ENCODE measurements around the gene AMFR.

The AMFR gene

GRCh38 chr16:56341656-56342399 is 83.5 kb downstream of the AMFR start:
- Histone ChIP-seq H3K27me3 (ENCODE audit: control insufficient read depth, insufficient read depth, low read length) (no peaks in the 10 kb centered on the region), H3K4me1 (no peaks in the 10 kb centered on the region), H3K79me2 (no peaks in the 10 kb centered on the region), H3K27ac (no peak overlapping the region), H3K4me3 (ENCODE audit: low read depth, low read length) (no peak overlapping the region), H3K9me3 (ENCODE audit: control insufficient read depth, low read length) (no peaks in the 10 kb centered on the region), H2AFZ (no peak overlapping the region), H3K36me3 (ENCODE audit: control insufficient read depth, insufficient read depth, low read length) (no peaks in the 10 kb centered on the region), H3K9ac (no peak overlapping the region), H3K4me2 (ENCODE audit: low read length) (no peak overlapping the region)
- no peak for TF ChIP-seq CTCF (IDR thresholded peaks at IDR 0.05)

GRCh38 chr16:56340864-56341365 is 84.4 kb downstream of the AMFR start:
- Histone ChIP-seq H3K27ac (no peak overlapping the region), H3K9me3 (ENCODE audit: control insufficient read depth, low read length) (no peaks in the 10 kb centered on the region)
- TF ChIP-seq CTCF (IDR thresholded peaks at IDR 0.05): no peak

GRCh38 chr16:56340416-56340815 is 84.9 kb downstream of the AMFR start:
- Histone ChIP-seq H3K36me3 (ENCODE audit: control insufficient read depth, insufficient read depth, low read length) (no peaks in the 10 kb centered on the region), H2AFZ (no peak overlapping the region), H3K9ac (no peak overlapping the region), H3K4me3 (ENCODE audit: low read depth, low read length) (no peak overlapping the region), H3K9me3 (ENCODE audit: control insufficient read depth, low read length) (no peaks in the 10 kb centered on the region), H3K4me1 (no peaks in the 10 kb centered on the region), H3K27ac (no peak overlapping the region), H3K27me3 (ENCODE audit: control insufficient read depth, insufficient read depth, low read length) (no peaks in the 10 kb centered on the region), H3K79me2 (peaks cover 6% of the 10 kb centered on the region), H3K4me2 (ENCODE audit: low read length) (no peak overlapping the region)
- TF ChIP-seq CTCF (IDR thresholded peaks at IDR 0.05): no peak

More at GRCh38 chr16:56340864-56341365, 84.4 kb downstream of the AMFR start:
- no peak overlapping the region for H2AFZ ChIP-seq
- H3K4me1 ChIP-seq: no peaks in the 10 kb centered on the region
- H3K79me2 ChIP-seq: peaks cover 4% of the 10 kb centered on the region
- H3K4me2 ChIP-seq (ENCODE audit: low read length): no peak overlapping the region
- no peak overlapping the region for H3K4me3 ChIP-seq (ENCODE audit: low read depth, low read length)
- H3K9ac ChIP-seq: no peak overlapping the region
- no peaks in the 10 kb centered on the region for H3K36me3 ChIP-seq (ENCODE audit: control insufficient read depth, insufficient read depth, low read length)
- H3K27me3 ChIP-seq (ENCODE audit: control insufficient read depth, insufficient read depth, low read length): no peaks in the 10 kb centered on the region

DNA sequence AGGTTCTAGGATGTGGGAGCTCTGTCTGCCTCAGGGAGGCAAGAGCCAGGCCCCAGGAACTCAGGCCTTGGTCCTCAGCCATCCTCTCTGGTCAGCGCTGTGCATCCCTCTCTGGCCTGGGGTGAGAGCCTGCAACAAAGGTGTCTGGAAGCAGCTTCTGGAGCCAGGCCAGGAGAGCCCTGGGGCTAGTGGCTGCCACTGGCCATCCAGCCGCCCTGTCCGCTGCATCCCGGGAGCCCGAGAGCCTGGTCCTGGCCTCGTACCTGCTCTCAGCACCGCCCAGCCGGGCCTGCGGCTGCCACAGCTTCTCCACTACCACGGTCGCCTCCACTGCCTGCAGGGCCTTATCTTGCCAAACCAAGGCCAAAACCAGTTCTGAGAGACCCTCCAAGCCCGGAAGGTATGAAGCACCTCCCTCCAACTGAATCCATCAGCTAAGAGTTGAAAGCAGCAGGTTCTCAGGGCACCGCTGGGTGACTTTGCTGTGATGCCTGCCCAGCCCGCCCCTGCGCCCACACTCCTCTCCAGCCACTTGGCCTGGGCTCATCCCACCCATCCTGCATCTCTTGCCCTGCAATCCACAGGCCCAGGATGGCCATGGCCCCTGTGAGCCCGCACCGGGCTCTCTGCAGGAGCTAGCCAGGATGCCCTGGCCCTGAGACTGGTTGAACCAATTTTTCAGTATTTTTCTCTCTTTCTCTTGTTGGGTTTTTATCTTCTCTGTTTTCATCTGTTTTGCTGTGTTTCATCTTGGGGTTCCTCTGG is 85.7 kb downstream of the AMFR start:
- Histone ChIP-seq H3K9me3 (ENCODE audit: control insufficient read depth, low read length) (no peaks in the 10 kb centered on the region), H3K9ac (no peak overlapping the region), H3K79me2 (peaks cover 6% of the 10 kb centered on the region), H3K27ac (no peak overlapping the region), H3K36me3 (ENCODE audit: control insufficient read depth, insufficient read depth, low read length) (no peaks in the 10 kb centered on the region), H2AFZ (no peak overlapping the region), H3K4me1 (no peaks in the 10 kb centered on the region), H3K4me3 (ENCODE audit: low read depth, low read length) (no peak overlapping the region), H3K4me2 (ENCODE audit: low read length) (no peak overlapping the region), H3K27me3 (ENCODE audit: control insufficient read depth, insufficient read depth, low read length) (no peaks in the 10 kb centered on the region)
- no peak for TF ChIP-seq CTCF (IDR thresholded peaks at IDR 0.05)

All from parathyroid adenoma (tissue), 2 donors.